HG02623 (cell line): ENCODE measurements around the gene MMP20.

Source experiments
- ATAC-seq: cut with Tn5 transposase; IDR thresholded peaks from one replicate; pipeline ENCODE4 v1.9.1; 2021; ENCODE audit warnings: moderate library complexity; ENCODE audit not compliant: unreplicated experiment

The MMP20 gene

DNA sequence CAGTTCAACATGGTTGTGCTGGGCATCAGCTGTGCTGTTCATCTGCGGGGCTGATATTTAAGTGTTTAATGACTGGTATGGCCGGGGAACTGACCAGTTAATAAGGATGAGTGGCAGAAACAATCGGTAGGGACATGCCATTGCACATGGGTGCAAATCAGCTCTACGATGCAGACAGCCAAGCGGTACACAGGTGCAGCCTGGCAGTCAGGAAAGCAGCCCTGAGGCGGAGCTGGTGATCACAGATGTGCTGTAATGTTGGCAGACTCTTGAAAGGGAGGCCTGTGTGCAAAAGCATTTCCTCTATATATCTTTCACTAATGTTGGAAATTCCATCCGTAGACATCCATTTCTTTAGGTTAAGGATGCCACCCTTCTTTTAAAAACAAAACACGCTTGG, 1.1 kb downstream of the MMP20 start:
- no peak for ATAC-seq

- no peak for ATAC-seq
Observed at GRCh38 chr11:102623128-102623527, 2.0 kb downstream of the MMP20 start.

DNA sequence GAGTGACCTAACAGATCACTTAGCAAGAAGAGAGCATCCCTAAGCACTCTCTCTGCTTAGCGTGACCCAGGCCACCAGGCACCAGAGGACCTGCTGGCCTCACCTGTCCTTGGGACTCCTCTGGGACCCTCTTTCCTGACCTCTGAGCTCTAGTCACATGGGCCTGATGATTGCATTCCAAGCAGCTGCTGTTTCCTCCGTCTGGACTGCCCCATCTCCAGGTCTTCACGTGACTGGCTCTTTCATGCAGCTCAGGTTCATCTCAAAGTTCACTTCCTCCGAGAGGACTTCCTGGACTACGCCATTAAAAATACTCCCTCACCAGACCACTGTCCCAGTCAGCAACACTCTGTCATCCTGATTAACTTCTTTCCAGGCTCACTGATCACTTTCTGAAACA, 2.9 kb downstream of the MMP20 start:
- no peak for ATAC-seq

GRCh38 chr11:102620818-102621561, 4.1 kb downstream of the MMP20 start:
- ATAC-seq: no peak

DNA sequence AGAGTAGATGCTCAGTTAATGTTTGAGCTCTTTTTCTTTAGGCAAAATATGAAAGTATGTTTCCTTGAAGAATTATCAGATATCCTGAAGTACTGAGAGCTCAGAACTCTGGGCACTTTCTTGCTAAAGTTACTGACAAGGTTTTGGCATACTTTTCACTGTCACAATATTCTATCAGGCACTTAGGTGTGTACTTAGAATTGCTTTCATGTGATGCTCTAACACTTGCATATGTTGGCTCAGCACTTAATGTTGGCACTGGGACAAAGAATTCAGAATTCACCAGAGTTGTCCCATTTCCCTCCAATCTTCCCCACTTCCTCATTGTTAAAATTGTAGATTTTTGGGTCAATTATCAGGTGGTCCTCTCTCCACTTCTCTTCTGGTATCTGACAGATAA, 5.0 kb downstream of the MMP20 start:
- no peak for ATAC-seq

DNA sequence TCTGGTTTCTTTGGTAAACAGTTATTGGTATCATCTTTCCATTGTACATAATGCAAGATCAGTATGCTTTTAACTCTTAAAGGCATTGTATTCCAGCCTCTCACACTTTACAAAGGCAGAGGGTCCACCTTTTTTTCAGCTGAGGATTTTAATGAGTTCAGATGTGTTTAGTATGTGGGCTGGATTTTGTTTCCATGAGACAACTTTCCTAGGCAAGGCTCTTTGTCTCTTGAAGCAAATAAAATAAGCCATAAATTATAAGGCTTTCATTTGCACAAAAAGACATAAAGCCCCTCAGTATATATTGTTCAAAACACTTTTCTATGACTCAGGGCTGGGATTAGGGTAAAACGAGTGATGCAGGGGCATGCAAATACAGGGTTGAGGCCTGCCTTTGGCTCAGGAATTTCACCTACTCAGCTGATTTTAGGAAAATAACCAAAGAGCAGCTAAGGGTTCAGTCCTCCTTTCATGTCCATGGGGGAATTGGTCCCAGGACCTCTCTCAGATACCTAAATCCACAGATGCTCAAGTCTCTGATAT, 7.6 kb downstream of the MMP20 start:
- ATAC-seq: no peak

DNA sequence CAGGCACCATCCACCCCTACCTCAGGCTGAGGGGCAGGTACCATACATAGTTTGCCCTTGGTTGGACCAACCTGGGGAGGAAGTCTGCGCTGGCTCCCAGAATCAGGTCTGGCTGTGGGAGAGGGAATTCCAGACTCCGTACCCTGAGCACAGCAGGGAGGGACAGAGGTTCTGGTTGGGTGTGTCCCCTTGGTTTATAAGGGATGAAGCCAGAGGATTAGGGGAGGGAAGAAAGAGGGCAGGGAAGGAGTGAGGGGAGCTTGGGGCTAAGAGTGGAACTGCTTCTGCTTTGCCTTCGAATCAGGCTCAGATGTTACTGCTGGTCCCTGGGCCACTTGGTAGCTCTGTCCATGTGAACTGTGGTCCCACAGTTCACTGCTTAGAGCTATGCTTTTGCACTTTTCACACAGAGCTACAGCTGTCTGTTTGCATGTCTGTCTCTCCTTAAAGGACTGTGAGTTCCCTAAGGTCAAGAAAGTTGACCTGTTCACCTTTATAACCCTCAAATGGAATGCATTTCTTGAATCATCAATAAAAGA, 9.2 kb downstream of the MMP20 start:
- ATAC-seq: no peak

GRCh38 chr11:102615077-102615893, 9.8 kb downstream of the MMP20 start:
- ATAC-seq: no peak

- no peak for ATAC-seq
Observed at GRCh38 chr11:102614485-102614884, 10.6 kb downstream of the MMP20 start.

DNA sequence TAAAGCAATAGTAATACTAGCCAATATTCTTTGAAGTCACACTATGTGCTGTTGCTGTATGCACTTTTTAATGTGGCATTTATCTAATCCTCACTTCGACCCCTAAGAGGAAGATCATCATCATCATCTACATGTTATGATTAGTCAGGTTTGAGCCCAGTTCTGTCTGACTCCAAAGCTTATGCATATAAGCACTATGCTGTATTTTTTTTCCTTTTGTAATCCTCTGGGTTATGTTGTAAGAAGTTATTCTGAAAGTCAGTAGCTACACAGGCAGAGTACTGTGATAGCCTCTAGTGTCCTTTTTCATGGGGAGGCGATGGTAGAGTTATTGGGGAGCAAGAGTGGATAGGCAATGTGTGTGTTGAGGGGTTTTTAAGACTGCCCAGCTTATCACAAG, 11.1 kb downstream of the MMP20 start:
- ATAC-seq: no peak

DNA sequence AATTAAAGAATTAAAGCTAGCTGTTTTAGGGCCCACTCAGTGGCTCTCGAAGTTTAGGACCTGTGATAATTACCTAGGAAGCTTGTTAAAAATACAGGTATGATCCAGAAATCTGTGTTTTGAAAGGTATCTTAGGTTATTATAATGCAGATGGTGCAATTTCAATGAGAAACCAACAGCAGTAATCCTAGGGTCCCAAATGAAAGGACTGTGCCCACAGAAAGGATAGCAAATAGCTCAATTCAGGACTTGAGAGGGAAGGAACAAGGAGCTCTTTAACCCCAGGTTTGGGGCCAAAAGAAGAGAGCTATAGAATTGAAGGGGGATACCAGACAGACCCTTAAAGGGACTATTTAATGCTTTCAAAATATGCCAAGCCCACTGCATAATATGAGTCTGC, 11.7 kb downstream of the MMP20 start:
- ATAC-seq: no peak

DNA sequence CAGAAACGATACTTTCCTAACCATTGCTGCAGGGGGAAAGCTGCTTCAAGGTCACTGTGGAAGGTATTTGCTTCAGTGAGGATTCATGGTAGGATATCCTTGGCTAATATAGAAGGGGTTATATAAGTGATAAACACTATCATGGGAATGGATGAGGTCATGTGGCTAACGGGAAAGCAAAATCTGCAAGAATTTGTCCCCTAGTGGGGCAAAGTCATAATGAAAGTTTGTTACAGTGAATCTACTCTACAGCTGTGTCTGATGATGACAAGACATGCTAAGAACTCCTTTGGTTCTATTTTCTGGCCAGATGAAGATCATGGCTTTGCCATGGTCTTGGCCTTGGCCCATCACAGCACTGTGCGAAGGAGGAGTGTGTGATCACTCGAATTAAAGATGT, 13.8 kb downstream of the MMP20 start:
- peak; percentile 47 for ATAC-seq

DNA sequence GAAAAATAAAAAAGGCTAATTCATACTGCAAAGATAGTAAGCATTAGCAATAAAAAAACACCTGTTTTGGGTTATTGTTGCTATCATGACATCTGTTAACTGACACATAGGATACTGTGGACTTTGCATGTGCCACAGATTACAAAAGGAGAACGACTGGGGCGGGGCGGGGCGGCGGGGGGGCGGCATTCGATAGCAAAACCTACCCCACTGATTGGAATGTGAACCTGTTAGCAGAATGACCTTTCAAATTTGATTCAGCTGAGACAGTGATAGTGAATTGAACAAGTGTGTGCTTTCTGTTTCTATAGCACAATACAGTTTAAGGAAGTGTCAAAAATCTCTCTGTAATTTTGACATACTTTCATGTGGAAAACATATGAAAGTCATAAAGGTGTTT, 14.9 kb downstream of the MMP20 start:
- no peak for ATAC-seq

GRCh38 chr11:102608699-102609098, 16.4 kb downstream of the MMP20 start:
- ATAC-seq: no peak

DNA sequence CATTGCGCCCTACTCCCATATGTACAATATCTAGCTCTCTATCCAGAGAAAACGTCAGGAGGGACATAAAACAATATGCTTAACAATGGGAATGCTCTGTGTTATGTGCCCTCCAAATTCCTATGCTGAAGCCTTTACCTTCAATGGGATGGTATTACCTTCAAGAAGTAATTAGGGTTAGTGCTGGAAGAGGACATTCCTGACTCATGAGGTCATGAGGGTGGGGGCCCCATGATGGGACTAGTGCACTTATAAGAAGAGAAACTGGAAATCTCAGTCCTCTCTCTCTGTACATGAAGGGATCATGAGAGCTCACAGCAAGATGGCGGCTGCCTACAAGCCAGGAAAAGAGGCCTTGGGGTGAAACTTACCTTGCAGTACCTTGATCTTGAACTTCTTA, 20.3 kb downstream of the MMP20 start:
- no peak for ATAC-seq

- no peak for ATAC-seq
Observed at GRCh38 chr11:102604011-102604410, 21.1 kb downstream of the MMP20 start.

GRCh38 chr11:102603576-102603975, 21.6 kb downstream of the MMP20 start:
- no peak for ATAC-seq

DNA sequence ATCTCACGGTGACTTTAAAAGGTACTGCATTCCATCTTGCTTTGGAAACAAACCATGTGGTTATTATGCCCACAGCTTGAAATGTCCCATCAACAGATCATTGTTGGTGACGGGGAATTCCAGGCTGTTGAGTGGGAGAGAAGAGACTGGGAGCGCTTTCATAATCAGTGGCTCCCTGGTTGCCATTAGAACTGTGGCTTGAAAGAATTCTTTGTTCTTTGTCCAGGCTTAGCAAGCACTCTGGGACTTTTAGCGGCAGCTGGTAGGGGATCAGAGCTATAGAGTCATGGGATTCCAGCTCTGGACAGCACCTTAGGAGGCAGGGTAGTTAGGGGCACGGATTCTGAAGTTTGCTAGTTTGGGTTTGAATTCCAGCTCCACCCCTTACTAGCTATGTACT, 22.0 kb downstream of the MMP20 start:
- no peak for ATAC-seq

- no peak for ATAC-seq
Observed at GRCh38 chr11:102600666-102601065, 24.5 kb downstream of the MMP20 start.

DNA sequence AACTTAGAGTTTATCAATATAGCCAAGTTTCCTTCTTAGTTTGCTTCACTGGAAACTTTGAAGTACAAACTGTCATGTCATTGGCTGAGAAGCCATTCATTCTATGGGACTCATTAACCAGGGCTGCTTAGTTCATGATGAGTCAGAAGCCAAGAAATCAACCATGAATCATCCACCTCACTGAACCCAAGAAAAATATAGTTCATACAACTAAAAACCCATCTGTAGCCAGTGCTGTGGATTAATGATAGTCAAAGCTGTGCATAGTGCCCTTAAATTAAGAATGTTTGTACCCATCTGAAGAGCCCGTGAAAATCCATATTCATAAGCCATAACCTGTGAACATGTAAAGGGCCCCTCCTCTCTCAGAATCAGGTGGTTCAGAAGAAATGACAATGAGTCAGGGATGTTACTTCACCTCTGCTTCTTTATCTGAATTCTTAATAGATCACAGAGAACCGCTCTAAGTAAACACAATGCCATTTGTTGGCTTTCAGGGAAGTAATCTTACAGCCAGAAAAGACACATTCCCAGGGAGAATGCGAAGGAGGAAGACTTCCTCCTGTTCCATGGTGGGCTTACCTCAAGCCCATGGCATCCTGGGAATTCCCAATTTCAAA, 25.4 kb downstream of the MMP20 start:
- peak; percentile 84 for ATAC-seq

DNA sequence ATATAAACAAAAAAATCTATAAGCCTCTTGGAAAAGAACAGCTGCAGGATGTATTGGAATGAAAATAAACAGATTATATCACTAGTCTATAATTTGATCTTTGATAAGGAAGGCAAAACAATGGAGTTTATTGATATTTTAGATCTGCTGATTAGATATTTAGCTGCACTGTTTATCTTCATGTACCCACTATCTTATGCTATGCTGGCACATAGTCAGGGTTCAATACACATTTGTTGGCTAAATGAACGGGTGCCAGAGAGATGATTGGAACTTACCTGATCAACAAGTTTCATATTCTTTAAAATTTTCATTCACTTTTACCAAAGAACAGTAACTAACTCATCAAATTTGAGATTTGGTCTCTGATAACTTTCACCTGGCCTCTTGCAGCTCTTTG, 26.9 kb downstream of the MMP20 start:
- ATAC-seq: no peak
